Stimulated activated CD8-positive, alpha-beta memory T cell treated with anti-CD3 and anti-CD28 coated beads, Interleukin-15, amount 100 ng/mL, for 48 hours (primary cell): ENCODE measurements around the gene IL16.

Source experiments
- DNase-seq, 2 donors: peaks; one replicate each; pipeline ENCODE4 v3.0.0-alpha.2; 2020; ENCODE audit warnings: low read depth in 2 of 2

The IL16 gene

GRCh38 chr15:81294516-81294880 lies 97.8 kb downstream of the IL16 start:
- no peak for DNase-seq

GRCh38 chr15:81295486-81296121 lies 98.9 kb downstream of the IL16 start:
- no peak for DNase-seq

- DNase-seq: no peak
These were observed 99.5 kb downstream of the IL16 start for GRCh38 chr15:81296186-81296585.

GRCh38 chr15:81296673-81297072 lies 100.0 kb downstream of the IL16 start:
- DNase-seq: peak; percentile 68 to 70

DNA sequence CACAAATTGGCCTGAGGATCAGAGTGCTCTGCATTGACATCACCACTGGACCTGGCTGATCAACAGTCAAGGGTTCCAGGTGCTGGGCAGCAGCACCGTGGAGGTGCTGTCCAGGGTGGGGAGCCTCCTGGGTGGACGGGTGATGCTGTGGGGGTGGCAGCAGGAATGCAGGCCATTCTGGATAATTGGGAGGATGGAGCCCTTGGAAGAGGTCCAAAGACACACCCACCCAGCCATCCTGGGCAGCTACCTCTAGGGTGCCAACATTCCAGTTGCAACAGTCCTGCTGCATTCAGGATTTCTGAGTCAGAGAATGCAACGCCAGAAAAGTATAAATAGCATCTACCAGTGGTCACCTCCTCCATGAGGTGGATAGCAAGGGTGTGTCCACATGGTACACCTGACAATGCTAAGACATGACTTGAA lies 100.5 kb downstream of the IL16 start:
- DNase-seq: no peak

GRCh38 chr15:81297603-81298575 lies 101.2 kb downstream of the IL16 start:
- DNase-seq: no peak

DNA sequence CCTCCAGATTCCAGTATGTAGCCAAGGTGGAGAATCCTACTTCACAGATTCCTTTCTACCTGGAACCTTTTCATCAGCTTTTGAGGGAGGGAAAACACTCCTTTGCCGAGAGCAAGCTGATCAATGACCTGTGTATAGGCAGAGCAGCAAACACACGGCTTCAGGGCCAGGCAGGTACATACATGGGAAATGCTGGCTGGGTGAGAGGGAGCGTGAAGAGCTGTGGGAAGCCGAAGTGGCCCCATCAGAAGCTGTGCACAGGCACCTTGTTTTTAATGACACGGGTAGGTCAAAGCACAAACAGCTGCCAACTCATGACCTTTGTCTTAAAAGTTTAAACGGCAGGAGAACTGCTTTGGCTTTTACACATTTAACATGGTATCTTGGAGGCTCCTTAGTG lies 101.9 kb downstream of the IL16 start:
- no peak for DNase-seq

- no peak for DNase-seq
These were observed 102.5 kb downstream of the IL16 start for GRCh38 chr15:81299156-81299555.

- DNase-seq: no peak
These were observed 103.1 kb downstream of the IL16 start for GRCh38 chr15:81299630-81300273.

GRCh38 chr15:81301385-81301784 lies 104.7 kb downstream of the IL16 start:
- no peak for DNase-seq

DNA sequence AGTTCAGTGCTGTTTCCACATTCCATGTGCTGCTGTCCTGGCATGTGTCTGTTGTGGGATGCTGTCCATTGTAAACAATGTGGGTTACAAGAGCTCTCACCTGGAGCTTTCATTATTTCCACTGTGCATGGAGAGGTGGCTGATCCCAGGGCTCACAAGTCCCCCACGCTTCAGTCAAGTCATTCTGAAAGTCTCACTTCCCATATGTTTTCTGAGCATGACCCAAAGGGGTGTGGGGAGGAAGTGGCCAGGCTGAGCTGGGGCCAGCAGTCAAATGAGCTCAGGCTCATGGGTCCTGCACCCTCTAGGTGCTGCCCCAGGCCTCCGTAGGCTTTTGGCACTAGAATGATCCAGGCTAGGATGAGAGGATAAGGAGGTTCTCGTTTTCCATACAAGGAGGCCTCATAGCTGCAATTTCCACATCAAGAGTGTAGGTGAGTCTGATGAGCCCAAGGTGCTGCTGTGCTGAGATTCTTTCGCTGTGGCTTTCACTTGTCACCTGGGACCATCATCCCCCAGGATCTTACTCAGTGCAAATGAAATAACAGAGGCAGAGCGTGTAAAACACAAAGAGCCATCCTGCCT lies 105.2 kb downstream of the IL16 start:
- DNase-seq: peak; percentile 32 to 57

DNA sequence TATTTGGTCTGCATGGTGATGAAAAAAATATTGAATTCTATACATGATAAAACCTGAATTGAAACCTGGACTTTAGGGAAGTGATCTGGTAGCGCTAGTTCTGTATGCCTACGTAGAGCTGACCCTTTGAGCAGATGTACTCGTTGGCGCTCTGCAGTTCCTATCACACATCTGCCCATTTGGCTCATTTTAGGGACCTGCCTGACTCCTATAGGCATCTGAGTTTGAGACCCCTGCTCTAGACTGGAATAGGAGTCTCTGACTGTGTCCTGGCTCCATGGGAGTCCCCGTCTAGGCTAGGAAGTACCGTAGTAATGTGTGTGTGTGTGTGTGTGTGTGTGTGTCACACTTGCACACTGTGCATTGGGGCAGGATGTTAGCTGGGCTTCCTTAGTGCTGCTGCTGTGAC lies 106.0 kb downstream of the IL16 start:
- no peak for DNase-seq

GRCh38 chr15:81303244-81304225 lies 106.9 kb downstream of the IL16 start:
- DNase-seq: no peak

GRCh38 chr15:81304226-81304625 lies 107.5 kb downstream of the IL16 start:
- no peak for DNase-seq

GRCh38 chr15:81308260-81308659 lies 111.6 kb downstream of the IL16 start:
- DNase-seq: no peak

DNA sequence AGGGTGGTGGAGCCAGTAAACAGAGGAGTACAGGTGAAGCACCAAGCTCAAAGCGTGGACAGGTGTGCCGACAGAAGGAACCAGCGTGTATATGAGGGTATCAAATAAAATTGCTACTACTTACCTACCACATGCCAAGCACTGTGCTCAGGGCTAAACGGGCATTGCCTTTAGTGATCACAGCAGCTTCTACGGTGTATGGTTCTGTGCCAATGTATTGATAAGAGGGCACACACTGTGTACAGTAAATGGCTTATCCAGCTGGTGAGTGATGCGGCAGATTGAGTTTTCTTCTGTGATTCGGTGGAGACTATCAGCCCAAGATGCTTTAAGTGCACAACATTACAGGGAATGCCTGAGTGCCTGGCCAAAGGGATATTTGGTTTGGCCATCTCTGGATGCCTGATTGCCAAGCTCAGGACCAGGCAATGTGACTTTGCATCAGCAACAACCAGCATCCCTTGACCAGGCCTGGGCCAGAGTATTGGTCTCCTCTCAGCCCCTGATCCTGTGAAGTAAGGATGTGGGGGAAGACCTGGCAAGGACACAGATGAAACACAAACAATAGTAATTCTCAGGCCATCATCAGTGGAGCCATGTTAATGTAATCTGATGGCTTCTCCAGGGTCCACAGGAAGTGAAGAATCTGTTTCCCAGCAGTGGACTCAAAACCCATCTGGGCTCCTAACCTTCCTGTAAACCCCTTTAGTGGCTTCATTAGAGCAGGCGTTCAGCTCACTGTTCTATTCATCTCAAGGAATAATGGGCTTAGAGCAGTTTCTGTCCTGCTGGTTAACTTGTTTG lies 113.2 kb downstream of the IL16 start:
- no peak for DNase-seq

- no peak for DNase-seq
These were observed 113.8 kb downstream of the IL16 start for GRCh38 chr15:81310480-81310879.

DNA sequence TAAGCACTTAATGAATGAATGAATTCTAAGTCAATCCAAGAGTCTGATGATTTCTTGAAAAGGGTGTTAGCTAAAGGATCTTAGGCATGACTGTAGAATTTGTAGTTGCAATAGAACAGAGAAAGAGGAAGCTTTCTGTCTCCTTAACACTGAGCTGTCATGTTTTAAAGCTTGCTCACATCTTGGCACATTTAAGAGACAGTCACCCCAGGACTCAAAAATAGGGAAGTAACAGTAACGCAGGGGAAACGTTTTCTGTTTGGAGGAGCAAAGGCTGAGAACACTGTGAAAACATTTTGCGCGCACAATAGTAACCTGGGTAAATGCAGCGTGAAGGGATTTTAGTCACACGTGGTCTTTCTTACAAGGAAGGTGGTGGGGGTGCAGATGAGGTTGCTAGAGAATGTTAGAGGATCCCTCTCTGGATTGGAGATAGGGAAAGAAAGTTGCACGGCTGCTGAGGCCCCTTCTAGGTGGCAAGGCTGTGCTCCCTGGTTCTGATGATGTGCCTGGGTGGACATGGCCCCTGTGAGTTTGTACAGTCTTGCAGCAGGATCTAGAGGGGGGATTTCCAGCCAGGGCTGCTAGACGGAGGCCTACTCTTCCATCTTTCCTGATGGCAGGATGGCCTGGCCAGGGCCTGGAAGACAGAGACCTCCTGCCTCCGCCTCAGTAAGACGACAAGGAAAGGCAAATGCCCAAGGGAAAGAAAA lies 115.2 kb downstream of the IL16 start:
- no peak for DNase-seq

DNA sequence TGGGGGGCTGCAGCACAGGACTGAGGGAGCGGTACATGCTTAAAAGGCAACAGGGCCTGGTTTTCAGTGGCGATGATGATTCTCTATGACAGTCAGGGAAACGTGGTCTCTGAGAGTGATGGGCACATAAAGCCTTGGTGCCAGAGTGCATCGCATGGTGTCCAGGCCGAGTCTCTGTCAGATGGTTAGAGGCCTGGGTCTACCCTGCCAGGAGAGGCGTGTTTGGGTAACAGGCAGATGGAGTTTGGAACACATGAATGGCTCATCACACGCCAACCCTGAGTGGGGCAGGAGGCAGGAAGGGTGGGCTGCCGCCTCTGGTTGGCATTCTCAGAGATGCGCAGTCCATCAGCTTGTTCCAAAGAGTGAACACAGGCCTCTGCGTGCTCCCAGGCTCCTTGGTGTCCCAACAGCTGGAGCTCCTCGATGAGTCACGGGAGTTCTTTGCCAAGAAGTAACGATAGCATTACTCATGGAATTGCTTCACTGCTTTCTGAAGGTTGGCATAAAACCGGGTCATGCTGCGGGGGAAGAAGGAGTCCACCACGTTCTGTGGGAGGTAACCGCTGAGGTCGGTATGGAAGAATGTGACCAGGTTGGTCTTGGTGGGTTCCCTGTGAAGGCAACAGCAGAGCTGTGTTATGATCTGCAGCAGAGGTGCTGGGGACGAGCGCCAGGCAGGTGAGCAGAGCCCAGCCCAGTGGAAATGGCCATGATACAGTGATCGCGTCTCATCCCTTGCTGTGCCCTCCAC lies 116.3 kb downstream of the IL16 start:
- no peak for DNase-seq
